ENCODE measurements around the gene RGMA. TPM values are rescaled to one million over a fixed set of nuclear protein-coding genes. Genes with fewer than 3 reads are reported as not detected.

The RGMA gene
- total RNA-seq, 1 experiment from 2014 or later: 41.4 TPM

DNA sequence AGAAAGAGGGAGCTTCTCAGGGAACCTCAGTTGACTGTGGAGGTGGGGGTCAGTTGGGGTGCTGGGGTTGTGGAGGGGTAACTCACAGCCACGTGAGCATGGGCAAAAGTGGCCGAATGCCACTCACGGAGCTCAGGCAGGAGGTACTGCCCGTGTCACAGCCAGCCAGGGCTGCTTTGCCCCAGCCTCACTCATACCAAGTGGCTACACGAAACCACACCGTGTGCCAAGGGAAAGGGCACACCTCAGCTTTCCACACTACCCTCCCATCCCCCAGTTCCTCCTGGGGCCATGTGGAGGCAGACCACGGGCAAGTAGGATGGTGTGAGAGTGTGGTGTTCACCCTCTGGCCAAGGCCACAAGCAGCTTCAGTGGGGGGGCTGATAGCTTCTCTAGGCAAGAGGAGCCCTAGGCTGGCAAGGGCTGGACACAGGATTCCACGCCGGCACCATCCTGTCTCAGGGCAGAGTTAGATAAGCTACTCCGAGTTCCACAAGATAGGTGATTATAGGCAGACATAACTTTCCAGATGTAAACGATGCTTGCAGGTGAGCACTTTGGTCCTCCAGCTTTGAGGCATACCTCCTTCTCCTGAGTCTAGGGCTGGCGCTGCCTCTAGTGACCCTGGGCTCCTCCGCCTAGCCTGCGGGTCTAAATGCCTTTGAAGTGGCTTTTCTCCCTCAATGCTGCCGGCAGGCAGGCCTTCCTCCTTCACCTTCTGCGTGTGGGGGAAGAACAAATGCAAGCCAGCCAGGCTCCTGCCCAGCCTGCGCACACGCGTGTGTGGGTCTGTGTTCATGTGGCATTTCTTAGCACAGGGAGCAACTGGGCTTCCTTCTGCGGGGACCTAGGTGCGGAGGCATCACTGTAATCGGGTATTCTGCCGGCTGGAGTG lies 25.0 kb downstream of the RGMA start:
- WGBS (ENCODE audit: extremely low coverage, insufficient read length, low lambda C conversion rate): no CpG with 5 or more reads among the region's 23 CpGs
- Histone ChIP-seq H3K9me3 (ENCODE audit: control insufficient read depth, low read depth, low read length) (no peaks in the 10 kb centered on the region), H3T11ph (ENCODE audit: low read length) (no peak overlapping the region), H2BK120ac (ENCODE audit: low read depth, low read length, poor library complexity, severe bottlenecking) (no peak overlapping the region), H2BK12ac (ENCODE audit: insufficient read length, low read depth, low read length) (no peak overlapping the region), H3K4me2 (ENCODE audit: insufficient read depth, insufficient read length, low read length) (no peak overlapping the region), H2BK5ac (ENCODE audit: insufficient read length, low read length) (no peak overlapping the region), H4K8ac (replicated peaks; ENCODE audit: insufficient read length, low read depth, low read length) (no peak overlapping the region), H3K4ac (ENCODE audit: low read depth, low read length) (no peak overlapping the region), H4K91ac (ENCODE audit: insufficient read length, low read depth, low read length) (no peak overlapping the region), H2AK5ac (ENCODE audit: insufficient read length, low read length) (no peak overlapping the region), H3K4me1 (ENCODE audit: insufficient read depth, low read length) (peaks cover 28% of the 10 kb centered on the region), H3K23me2 (ENCODE audit: insufficient read length, low read depth, low read length, poor library complexity, severe bottlenecking) (no peaks in the 10 kb centered on the region), H3K23ac (ENCODE audit: insufficient read length, low read depth, low read length) (no peak overlapping the region), H2BK20ac (ENCODE audit: low read depth, low read length, poor library complexity, severe bottlenecking) (no peak overlapping the region), H3K27me3 (ENCODE audit: insufficient read depth, low read length) (no peaks in the 10 kb centered on the region), H3K14ac (ENCODE audit: insufficient read depth, low read length) (0 out of 2 replicates have a peak overlapping the region, but pooled peaks have one; percentile 18), H4K20me1 (ENCODE audit: control insufficient read depth, insufficient read depth, insufficient read length) (no peaks in the 10 kb centered on the region), H3K9ac (ENCODE audit: extremely low read depth, insufficient read length, low read length) (no peak overlapping the region), H2AFZ (ENCODE audit: low read length) (no peak overlapping the region), H3K27ac (ENCODE audit: insufficient read length, low read depth, low read length) (no peak overlapping the region), H3K56ac (ENCODE audit: insufficient read length, low read depth, low read length) (no peak overlapping the region), H2BK15ac (ENCODE audit: low read depth, low read length) (no peak overlapping the region), H3K79me1 (ENCODE audit: insufficient read depth, low read depth, low read length, poor library complexity, severe bottlenecking) (peaks cover 18% of the 10 kb centered on the region), H3K79me2 (ENCODE audit: insufficient read depth, low read length) (peaks cover 29% of the 10 kb centered on the region; the same call in 1 of the 2 replicates), H3K18ac (ENCODE audit: insufficient read length, low read depth, low read length) (peak overlapping the region; percentile 55), H4K5ac (ENCODE audit: insufficient read length, low read depth, low read length) (no peak overlapping the region)
- no peaks in the 10 kb centered on the region for H3K27me3 Mint-ChIP-seq (ENCODE audit: low read depth)
- H3K4me3 Mint-ChIP-seq: no peak overlapping the region; a peak in 1 of 5 replicates
- peaks cover 80 to 89% of the 10 kb centered on the region in 2 experiments for H3K4me1 Mint-ChIP-seq
- TF ChIP-seq, protein P1, sequence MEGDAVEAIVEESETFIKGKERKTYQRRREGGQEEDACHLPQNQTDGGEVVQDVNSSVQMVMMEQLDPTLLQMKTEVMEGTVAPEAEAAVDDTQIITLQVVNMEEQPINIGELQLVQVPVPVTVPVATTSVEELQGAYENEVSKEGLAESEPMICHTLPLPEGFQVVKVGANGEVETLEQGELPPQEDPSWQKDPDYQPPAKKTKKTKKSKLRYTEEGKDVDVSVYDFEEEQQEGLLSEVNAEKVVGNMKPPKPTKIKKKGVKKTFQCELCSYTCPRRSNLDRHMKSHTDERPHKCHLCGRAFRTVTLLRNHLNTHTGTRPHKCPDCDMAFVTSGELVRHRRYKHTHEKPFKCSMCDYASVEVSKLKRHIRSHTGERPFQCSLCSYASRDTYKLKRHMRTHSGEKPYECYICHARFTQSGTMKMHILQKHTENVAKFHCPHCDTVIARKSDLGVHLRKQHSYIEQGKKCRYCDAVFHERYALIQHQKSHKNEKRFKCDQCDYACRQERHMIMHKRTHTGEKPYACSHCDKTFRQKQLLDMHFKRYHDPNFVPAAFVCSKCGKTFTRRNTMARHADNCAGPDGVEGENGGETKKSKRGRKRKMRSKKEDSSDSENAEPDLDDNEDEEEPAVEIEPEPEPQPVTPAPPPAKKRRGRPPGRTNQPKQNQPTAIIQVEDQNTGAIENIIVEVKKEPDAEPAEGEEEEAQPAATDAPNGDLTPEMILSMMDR (conservative IDR thresholded peaks at IDR 0.05): no peak
- peak overlapping the region; percentile 49 to 99 (median 74); a peak in 4 of 7 replicates for H3K27ac Mint-ChIP-seq
- no peak for DNase-seq
- peaks cover 23 to 66% (median 44%) of the 10 kb centered on the region in 3 experiments for H3K36me3 Mint-ChIP-seq (ENCODE audit: insufficient read depth in 1 of 3, low read depth in 3 of 3)
- H3K9me3 Mint-ChIP-seq: no peaks in the 10 kb centered on the region

All from H9 (cell line).